ENCODE results near the gene FOSB.

FOSB gene

GRCh38 chr19:45439190-45439568, 28.6 kb upstream of the FOSB start:
- DNase-seq (ENCODE audit: low read depth), result no peak
- peak overlapping the region; percentile 62 for H3K4me3 ChIP-seq (ENCODE audit: low read depth, low read length)
- TF ChIP-seq, protein P1, sequence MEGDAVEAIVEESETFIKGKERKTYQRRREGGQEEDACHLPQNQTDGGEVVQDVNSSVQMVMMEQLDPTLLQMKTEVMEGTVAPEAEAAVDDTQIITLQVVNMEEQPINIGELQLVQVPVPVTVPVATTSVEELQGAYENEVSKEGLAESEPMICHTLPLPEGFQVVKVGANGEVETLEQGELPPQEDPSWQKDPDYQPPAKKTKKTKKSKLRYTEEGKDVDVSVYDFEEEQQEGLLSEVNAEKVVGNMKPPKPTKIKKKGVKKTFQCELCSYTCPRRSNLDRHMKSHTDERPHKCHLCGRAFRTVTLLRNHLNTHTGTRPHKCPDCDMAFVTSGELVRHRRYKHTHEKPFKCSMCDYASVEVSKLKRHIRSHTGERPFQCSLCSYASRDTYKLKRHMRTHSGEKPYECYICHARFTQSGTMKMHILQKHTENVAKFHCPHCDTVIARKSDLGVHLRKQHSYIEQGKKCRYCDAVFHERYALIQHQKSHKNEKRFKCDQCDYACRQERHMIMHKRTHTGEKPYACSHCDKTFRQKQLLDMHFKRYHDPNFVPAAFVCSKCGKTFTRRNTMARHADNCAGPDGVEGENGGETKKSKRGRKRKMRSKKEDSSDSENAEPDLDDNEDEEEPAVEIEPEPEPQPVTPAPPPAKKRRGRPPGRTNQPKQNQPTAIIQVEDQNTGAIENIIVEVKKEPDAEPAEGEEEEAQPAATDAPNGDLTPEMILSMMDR (conservative IDR thresholded peaks at IDR 0.05; ENCODE audit: low read depth, low read length), result no peak

GRCh38 chr19:45439569-45440258, 28.1 kb upstream of the FOSB start:
- TF ChIP-seq, protein P1 (conservative IDR thresholded peaks at IDR 0.05; ENCODE audit: low read depth, low read length), result peak; percentile 84
- peak; percentile 82 for DNase-seq (ENCODE audit: low read depth)
- peak overlapping the region; percentile 62 for H3K4me3 ChIP-seq (ENCODE audit: low read depth, low read length)

DNA sequence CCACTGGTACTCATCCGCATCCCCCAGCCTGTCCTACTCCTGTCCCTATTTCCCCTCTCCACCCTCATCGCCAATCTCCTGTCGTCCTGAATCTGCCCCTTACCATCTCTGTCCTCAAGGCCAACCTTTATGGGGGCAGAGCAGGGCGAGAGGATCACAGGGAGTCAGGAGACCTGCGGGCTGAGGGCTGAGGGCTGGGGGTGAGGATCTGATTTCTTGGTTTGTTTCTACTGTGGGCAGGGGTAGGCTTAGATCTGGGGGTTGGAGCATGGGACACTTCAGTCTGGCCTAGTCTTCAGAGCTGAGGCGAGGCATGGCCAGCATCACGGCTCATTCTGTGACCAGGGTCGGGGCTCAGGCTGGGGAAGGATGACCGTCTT, 27.5 kb upstream of the FOSB start:
- no peak for DNase-seq (ENCODE audit: low read depth)
- TF ChIP-seq, protein P1 (conservative IDR thresholded peaks at IDR 0.05; ENCODE audit: low read depth, low read length), result no peak
- H3K4me3 ChIP-seq (ENCODE audit: low read depth, low read length), result peak overlapping the region; percentile 62

DNA sequence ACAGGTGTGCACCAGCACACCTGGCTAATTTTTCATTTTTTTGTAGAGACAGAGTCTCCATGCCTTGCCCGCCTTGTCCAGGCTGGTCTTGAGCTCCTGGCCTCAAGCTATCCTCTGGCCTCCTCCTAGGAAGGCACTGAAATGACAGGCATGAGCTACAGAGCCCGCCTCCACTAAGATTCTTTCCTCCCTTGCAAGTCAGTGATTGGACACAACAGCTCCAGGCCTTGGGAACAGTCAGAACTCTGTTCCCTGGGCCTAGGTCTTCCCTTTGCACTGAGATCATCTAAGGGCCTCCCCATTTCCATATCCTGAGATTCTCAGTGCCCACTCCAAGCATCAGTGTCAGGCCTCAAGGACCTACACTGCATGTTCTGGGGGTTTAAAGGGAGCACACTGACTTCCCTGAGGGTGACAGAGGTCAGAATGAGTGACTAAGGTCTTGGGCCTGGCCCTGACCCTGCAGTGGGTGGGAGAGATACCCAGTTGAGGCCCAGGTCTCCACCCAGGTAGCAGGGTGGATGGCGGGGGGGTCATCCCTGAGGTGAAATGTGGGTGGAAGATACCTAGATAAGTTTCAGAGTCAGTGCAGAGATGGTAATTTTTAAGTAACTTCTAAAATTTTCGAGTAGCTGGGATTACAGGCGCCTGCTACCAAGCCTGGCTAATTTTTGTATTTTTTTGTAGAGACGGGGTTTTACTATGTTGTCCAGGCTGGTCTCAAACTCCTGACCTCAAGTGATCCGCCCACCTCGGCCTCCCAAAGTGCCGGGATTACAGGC, 26.7 kb upstream of the FOSB start:
- DNase-seq (ENCODE audit: low read depth), result peak; percentile 73
- TF ChIP-seq, protein P1 (conservative IDR thresholded peaks at IDR 0.05; ENCODE audit: low read depth, low read length), result no peak
- no peak overlapping the region for H3K4me3 ChIP-seq (ENCODE audit: low read depth, low read length)

- no peak for DNase-seq (ENCODE audit: low read depth)
- TF ChIP-seq, protein P1 (conservative IDR thresholded peaks at IDR 0.05; ENCODE audit: low read depth, low read length), result no peak
- H3K4me3 ChIP-seq (ENCODE audit: low read depth, low read length), result no peak overlapping the region
These were observed 25.4 kb upstream of the FOSB start for GRCh38 chr19:45442408-45442777.

- peak overlapping the region; percentile 53 for H3K4me3 ChIP-seq (ENCODE audit: low read depth, low read length)
- DNase-seq (ENCODE audit: low read depth), result peak; percentile 61
- TF ChIP-seq, protein P1 (conservative IDR thresholded peaks at IDR 0.05; ENCODE audit: low read depth, low read length), result no peak
These were observed 24.9 kb upstream of the FOSB start for GRCh38 chr19:45442778-45443461.
